Glutamatergic neuron (in vitro differentiated cells): ENCODE data around the gene IRAK3. TPM values are rescaled to one million over a fixed set of nuclear protein-coding genes. Genes with fewer than 3 reads are reported as not detected.
"Not testable (repeated sequence)": the region's sequence is repeated elsewhere in the genome, so short reads cannot be mapped to it uniquely, and the experiment has no call there.

Experiments
- DNase-seq: peaks from one replicate; pipeline ENCODE4 v3.0.0; 2022
- H3K27ac Mint-ChIP-seq: one replicate; pipeline ENCODE4 v1.8.0; 2020; ENCODE audit warnings: mild to moderate bottlenecking, mixed read lengths, inconsistent platforms; ENCODE audit not compliant: unreplicated experiment
- H3K27me3 Mint-ChIP-seq: one replicate; pipeline ENCODE4 v1.8.0; 2020; ENCODE audit warnings: mild to moderate bottlenecking, moderate library complexity, mixed read lengths, inconsistent platforms; ENCODE audit not compliant: unreplicated experiment
- H3K36me3 Mint-ChIP-seq: one replicate; pipeline ENCODE4 v1.8.0; 2020; ENCODE audit warnings: mild to moderate bottlenecking, mixed read lengths, inconsistent platforms; ENCODE audit not compliant: unreplicated experiment
- H3K4me1 Mint-ChIP-seq: one replicate; pipeline ENCODE4 v1.8.0; 2020; ENCODE audit warnings: mild to moderate bottlenecking, low read depth, mixed read lengths, inconsistent platforms; ENCODE audit not compliant: unreplicated experiment
- H3K4me3 Mint-ChIP-seq: one replicate; pipeline ENCODE4 v1.8.0; 2020; ENCODE audit warnings: mild to moderate bottlenecking, mixed read lengths, inconsistent platforms; ENCODE audit not compliant: unreplicated experiment
- H3K9me3 Mint-ChIP-seq: one replicate; pipeline ENCODE4 v1.8.0; 2020; ENCODE audit warnings: mild to moderate bottlenecking, moderate library complexity, mixed read lengths, inconsistent platforms; ENCODE audit not compliant: unreplicated experiment
- total RNA-seq: library from RNA; stranded (reverse); fragmentation: NEBNext Ultra II Directional; extraction: Animal tissue kit (Norgen Biotek cat#: 25700); gene quantifications from one replicate; pipeline ENCODE4 v1.2.1, GENCODE V29; 2021; ENCODE audit not compliant: unreplicated experiment
- TF ChIP-seq, protein P1 (sequence below): fragments of 200-600 bp; sonication (generic); IDR thresholded peaks from one replicate; pipeline ENCODE4 v1.5.0; 2021; ENCODE audit not compliant: partially characterized antibody, unreplicated experiment

IRAK3 gene
- total RNA-seq, 1 donor from 2014 or later = 3.9 TPM

DNA sequence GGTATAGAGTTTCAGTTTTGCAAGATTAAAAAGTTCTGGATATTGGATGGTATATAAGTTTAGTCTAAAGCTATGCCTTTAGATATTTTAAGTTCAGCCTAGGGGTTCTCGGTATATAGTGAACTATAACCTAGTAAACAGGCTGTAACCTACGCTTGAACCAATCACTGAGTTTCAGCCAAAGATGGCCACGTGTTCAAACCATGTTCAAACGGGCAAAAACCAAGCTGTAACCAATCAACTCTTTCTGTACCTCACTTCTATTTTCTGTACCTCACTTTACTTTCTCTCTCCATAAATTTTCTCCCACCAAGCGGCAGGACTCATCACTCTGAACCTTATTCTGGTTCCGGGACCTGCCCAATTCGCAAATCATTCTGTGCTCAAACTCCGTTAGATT is 20.6 kb upstream of the IRAK3 start:
- Mint-ChIP-seq H3K27me3 (peaks cover 2% of the 10 kb centered on the region), H3K4me3 (peak overlapping the region; percentile 1), H3K27ac (no peak overlapping the region), H3K9me3 (peaks cover 1% of the 10 kb centered on the region), H3K36me3 (peaks cover 18% of the 10 kb centered on the region), H3K4me1 (peaks cover 5% of the 10 kb centered on the region)
- no peak for DNase-seq
- TF ChIP-seq, protein P1, sequence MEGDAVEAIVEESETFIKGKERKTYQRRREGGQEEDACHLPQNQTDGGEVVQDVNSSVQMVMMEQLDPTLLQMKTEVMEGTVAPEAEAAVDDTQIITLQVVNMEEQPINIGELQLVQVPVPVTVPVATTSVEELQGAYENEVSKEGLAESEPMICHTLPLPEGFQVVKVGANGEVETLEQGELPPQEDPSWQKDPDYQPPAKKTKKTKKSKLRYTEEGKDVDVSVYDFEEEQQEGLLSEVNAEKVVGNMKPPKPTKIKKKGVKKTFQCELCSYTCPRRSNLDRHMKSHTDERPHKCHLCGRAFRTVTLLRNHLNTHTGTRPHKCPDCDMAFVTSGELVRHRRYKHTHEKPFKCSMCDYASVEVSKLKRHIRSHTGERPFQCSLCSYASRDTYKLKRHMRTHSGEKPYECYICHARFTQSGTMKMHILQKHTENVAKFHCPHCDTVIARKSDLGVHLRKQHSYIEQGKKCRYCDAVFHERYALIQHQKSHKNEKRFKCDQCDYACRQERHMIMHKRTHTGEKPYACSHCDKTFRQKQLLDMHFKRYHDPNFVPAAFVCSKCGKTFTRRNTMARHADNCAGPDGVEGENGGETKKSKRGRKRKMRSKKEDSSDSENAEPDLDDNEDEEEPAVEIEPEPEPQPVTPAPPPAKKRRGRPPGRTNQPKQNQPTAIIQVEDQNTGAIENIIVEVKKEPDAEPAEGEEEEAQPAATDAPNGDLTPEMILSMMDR = no peak

- Mint-ChIP-seq H3K9me3 (peaks cover 1% of the 10 kb centered on the region), H3K4me3 (peak within 1 kb of the TSS; percentile 96), H3K4me1 (peaks cover 5% of the 10 kb centered on the region), H3K27ac (peak within 1 kb of the TSS; percentile 96), H3K27me3 (peaks cover 2% of the 10 kb centered on the region), H3K36me3 (peaks cover 16% of the 10 kb centered on the region)
- peak; percentile 85 for DNase-seq
- TF ChIP-seq, protein P1 = peak; percentile 55
These were observed 19.5 kb upstream of the IRAK3 start, which contains the start of gene TMBIM4 for GRCh38 chr12:66169221-66170170. TMBIM4 (minus strand) TSS chr12:66169996; CDS start chr12:66169951, 45 bp downstream.

DNA sequence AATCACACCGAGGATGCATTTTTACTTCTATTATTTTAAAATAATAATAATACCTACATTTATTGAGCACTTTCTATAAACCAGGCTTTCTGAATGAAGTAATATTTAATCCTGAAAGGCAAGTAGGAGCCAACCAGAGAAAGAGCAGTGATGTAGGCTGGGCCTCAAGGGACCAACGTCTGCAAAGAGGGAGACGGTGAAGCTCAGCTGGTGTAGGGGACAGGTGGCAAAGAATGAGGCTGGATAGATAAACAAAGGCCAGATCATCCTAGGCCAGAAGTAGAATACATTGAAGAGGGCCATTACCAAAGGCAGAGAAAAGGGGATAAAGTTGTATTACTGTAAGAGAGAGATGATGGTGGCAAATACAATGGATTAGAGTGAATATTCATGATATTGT is 18.4 kb upstream of the IRAK3 start:
- DNase-seq = no peak
- Mint-ChIP-seq H3K4me1 (peaks cover 5% of the 10 kb centered on the region), H3K9me3 (peaks cover 1% of the 10 kb centered on the region), H3K36me3 (peaks cover 13% of the 10 kb centered on the region), H3K4me3 (peak overlapping the region; percentile 96), H3K27ac (peak overlapping the region; percentile 73), H3K27me3 (peaks cover 2% of the 10 kb centered on the region)
- TF ChIP-seq, protein P1 = no peak

DNA sequence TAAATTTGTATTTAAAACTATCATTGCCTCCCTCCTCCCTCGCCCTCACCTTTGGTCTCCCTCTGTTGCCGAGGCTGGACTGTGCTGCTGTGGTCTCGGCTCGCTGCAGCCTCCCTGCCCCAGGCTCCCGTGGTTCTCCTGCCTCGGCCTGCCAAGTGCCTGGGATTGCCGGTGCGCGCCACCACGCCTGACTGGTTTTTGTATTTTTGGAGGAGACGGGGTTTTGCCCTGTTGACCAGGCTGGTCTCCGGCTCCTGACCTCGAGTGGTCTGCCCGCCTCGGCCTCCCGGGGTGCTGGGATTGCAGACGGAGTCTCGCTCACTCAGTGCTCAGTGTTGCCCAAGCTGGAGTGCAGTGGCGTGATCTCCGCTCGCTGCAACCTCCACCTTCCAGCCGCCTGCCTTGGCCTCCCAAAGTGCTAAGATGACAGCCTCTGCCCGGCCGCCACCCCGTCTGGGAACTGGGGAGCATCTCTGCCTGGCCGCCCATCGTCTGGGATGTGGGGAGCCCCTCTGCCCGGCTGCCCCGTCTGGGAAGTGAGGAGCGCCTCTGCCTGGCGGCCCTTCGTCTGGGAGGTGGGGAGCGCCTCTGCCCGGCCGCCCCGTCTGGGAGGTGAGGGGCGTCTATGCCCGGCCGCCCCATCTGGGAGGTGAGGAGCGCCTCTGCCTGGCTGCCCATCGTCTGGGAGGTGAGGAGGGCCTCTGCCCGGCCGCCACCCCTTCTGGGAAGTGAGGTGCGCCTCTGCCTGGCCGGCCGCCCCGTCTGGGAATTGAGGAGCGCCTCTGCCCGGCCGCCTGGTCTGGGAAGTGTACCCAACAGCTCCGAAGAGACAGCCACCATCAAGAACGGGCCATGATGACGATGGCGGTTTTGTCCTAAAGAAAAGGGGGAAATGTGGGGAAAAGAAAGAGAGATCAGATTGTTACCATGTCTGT is 14.4 kb upstream of the IRAK3 start:
- not testable (repeated sequence) for H3K9me3 Mint-ChIP-seq, H3K27me3 Mint-ChIP-seq, H3K36me3 Mint-ChIP-seq, H3K4me1 Mint-ChIP-seq, H3K4me3 Mint-ChIP-seq
- H3K27ac Mint-ChIP-seq = peak overlapping the region; percentile 43
- peak; percentile 48 for DNase-seq

DNA sequence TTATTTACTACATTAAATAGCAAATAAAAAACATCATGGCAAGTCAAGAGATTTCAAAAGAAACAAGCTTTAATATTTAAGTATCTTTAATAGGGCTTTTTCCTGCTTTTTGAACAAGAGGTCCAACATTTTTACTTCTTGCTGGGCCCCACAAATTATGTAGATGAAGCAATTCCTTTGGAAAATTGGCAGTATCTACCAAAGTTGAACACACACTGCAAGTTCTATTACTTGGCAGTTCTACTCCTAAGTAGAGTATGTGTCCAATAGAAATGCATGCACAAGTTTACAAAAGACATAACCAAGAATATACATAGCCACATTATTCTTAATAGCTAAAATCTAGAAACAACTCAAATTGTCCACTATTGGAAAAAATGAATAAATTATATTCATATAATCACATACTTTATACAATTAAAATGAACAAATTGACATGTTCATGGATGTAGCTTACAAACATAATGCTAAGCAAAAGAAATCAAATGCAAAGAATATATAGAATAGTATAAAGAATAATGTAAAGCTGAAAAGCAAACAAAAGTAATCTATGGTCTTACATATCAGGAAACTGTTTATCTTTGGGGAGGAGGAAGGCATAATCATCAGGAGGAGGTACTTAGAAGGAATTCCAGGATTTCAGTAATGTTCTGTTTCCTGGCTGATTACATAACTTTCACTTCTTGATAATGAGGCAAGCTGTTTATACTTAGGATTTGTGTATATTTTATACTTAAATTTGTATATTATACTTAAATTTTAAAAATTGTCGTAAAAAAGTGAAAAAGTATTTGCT is 12.7 kb upstream of the IRAK3 start:
- no peaks in the 10 kb centered on the region for H3K4me1 Mint-ChIP-seq
- no peak overlapping the region for H3K4me3 Mint-ChIP-seq
- no peak for DNase-seq
- peaks cover 1% of the 10 kb centered on the region for H3K27me3 Mint-ChIP-seq
- H3K9me3 Mint-ChIP-seq = no peaks in the 10 kb centered on the region
- no peak overlapping the region for H3K27ac Mint-ChIP-seq
- H3K36me3 Mint-ChIP-seq = peaks cover 9% of the 10 kb centered on the region
- TF ChIP-seq, protein P1 = no peak
